Kidney capillary endothelial cell (primary cell): ENCODE results near the gene SSUH2.
"Not testable (repeated sequence)": the region's sequence is repeated elsewhere in the genome, so short reads cannot be mapped to it uniquely, and the experiment has no call there.

Experiments used
- DNase-seq: peaks from one replicate; pipeline ENCODE4 v3.0.0-alpha.2; 2018; ENCODE audit warnings: low spot score

SSUH2 gene

DNA sequence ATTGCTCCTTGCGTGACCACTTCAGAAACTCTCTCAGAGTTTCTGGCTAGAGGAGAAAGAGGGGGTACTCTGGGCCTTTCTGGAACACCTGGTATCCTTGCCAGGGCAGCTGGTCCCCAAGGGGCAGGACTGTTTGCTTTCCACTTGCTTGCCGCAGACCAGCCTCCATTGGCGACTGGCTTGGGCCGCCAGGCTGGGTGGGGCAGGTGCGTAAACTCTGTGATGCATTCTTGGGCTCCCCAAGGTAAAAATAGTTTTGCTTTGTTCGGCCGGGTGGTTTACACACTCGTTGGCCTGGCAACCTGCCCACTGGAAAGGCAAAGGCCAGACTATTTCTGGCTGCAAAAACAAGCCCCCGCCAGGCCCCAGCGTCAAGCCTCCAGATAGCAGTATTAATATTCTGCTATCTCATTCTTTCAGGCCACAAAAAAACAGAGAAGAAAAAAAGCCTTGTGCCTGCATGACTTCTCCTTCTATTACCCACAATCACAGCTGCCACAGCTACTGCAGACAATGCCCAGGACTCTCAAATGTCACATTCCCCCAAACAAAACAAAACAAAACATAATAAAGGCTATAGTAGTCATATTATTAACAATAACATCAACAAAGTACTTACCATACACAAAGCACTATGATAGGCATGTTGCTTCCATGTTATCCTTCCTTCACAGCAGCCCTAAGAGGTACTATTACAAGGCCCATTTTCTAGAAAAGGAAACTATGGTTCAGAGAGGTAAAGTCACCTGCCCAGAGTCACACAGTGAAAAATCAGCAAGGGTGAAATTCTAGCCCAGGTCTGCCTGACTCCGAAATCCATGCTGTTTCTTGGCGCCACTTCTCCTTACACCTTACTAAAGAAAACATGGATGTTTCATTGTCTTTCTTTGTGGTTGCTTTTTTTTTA lies 14.0 kb upstream of the SSUH2 start:
- DNase-seq, result peak; percentile 17

GRCh38 chr3:8657804-8658305 lies 13.3 kb upstream of the SSUH2 start:
- no peak for DNase-seq

GRCh38 chr3:8656240-8656639 lies 11.6 kb upstream of the SSUH2 start:
- DNase-seq, result no peak

- no peak for DNase-seq
These were observed 10.8 kb upstream of the SSUH2 start for GRCh38 chr3:8655387-8655835.

DNA sequence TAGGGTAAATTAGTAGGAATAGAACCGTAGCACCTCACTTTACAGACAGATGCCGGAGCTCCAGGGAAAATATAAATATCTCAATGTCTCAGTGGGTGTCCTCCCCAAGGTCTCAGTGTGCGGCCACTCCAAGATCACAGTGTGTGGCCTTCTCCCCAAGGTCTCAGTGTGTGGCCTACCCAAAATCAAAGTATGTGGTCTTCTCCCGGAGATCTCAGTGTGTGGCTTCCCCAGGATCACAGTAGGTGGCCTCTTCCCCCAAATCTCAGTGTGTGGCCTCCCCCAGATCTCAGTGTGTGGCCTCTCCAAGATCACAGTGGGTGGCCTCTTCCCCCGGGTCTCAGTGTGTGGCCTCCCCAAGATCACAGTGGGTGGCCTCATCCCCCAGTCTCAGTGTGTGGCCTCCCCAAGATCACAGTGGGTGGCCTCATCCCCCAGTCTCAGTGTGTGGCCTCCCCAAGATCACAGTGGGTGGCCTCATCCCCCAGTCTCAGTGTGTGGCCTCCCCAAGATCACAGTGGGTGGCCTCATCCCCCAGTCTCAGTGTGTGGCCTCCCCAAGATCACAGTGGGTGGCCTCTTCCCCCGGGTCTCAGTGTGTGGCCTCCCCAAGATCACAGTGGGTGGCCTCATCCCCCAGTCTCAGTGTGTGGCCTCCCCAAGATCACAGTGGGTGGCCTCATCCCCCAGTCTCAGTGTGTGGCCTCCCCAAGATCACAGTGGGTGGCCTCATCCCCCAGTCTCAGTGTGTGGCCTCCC lies 10.2 kb upstream of the SSUH2 start:
- DNase-seq, result not testable (repeated sequence)

DNA sequence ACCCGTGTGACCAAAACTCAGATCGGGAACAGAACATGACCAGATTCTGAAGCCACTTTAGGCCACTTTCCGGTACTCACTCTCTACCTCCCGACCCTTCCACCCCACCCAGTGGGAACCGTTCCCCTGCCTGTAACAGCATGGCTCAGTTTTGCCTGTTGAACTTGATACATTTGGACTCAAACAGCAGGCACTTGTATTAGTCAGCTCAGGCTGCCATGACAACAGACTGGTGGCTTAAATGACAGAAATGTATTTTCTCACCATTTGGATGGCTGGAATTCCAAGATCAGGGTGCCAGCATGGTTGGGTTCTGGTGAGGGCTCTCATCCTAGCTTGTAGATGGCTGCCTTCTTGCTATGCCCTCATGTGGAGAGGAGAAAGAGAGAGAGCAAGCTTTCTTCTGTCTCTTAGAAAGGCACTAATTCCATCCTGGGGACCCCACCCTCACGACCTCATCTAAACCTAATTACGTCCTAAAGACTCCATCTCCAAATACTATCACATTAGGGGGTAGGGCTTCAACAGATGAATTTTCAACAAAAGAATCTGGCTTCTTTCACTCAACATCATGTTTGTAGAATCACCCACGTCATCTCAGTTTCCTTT lies 9.3 kb upstream of the SSUH2 start:
- no peak for DNase-seq

GRCh38 chr3:8652324-8652987 lies 7.9 kb upstream of the SSUH2 start:
- DNase-seq, result no peak

DNA sequence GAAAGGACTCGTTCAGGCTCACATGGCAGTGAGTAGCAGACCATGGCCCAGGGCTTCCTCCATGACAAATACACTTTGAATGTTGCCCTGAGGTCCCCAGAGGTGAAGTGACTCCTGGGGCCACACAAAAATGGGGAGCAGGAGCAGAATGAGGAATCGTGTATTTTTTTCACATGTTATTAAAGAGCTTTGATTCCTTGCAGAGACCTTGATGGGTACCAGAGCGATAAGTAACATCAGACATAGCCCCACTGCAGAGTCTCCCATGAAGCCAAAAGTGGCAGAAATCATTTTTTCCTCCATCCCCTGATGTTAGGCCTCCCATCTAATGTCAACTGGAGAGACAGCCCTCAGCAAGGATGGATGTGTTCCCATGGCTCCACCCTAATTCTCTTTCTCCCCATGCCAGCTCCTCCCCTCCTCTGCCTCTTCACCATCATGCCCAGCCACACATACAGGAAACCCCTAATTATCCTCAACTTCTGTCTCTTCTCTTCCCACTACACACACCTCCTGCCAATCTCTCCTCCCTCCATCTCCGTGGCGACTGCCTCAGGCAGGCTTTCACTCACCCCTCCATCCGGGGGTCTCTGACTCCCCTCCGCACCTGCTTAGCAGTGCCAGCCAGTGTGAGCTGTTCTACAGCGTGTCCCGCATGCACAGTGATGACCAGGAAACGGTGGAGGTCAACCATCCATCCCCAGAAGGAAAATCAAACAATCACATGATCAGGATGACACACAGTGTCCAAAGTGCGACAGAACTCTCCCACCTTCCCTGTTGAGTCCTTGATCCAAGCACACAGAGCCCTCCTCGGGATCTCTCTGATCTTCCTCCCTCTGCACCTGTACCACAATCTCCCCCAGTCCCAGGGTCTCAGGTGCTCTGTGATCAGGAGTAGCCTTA lies 7.1 kb upstream of the SSUH2 start:
- no peak for DNase-seq

GRCh38 chr3:8650583-8651416 lies 6.2 kb upstream of the SSUH2 start:
- no peak for DNase-seq

- DNase-seq, result no peak
These were observed 5.2 kb upstream of the SSUH2 start for GRCh38 chr3:8649757-8650156.

- no peak for DNase-seq
These were observed 4.5 kb upstream of the SSUH2 start for GRCh38 chr3:8648909-8649741.

DNA sequence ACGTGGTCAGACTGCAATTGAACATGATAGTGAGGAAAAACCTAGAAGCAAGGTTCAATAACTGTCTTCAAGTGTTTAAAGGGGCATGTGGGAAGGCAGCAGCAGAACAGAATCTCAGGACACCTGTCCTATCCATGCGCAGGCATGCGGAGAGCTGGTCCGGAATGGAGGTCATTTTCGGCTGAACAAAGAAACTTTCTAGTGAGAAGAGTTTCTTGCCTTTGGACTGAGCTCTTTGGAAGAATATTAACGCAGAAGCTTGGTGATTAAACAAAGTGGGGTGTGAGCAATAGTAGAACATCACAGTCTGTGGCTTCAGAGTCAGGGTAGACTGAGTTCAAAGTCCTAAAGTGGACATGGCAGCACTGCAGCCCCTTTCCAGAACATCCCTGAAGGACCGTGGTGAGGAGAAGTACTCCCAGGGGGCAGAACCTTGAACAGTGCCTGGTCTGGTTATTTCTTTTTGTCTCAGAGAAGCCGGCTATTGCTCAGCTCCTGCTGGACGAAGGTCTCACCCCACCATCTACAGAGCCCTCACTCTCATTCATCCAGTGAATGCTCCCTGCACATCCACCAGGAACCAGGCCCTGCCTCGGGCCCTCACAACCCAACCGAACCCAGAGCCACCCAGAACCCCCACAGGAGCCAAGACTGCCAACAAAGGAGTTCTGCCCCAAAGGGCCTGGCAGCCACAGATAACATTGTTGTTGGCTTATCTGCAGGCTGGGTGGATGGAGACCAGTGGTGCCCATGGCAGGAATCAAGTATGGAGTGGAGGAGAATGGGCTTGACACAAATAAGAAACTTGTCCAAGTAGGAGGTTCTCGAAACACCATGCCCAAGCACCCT lies 2.8 kb upstream of the SSUH2 start:
- no peak for DNase-seq

DNA sequence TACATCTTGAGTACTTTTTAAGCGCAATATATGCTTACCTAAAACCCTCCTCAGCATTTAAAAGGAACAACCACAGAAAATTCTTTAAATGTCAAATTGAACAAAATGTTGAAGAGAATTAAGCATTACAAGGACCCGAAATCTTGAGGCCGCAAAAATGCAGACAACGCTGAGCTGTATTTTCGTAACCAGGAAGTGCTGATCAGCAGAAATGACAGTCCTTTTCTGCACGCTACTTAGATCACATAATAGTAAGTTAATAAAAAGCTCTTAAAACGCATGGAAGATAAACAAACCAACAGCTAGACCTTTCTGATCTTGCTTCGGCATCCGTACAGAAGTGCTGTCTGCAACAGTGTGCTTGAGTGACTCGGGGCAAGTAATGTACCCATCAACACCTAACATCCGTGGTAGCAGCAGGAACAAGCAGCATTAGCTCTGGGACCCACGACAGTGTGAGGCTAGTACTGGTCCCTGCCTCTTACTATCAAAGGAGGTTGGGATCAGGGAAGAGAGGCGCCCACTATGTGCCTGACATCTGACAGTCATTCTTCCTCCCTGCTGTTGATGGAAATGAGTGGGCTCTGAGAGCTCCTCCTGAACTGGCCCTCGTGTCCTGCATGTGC lies 1.8 kb upstream of the SSUH2 start:
- DNase-seq, result no peak

- DNase-seq, result no peak
These were observed 1.1 kb upstream of the SSUH2 start for GRCh38 chr3:8645712-8646111.

DNA sequence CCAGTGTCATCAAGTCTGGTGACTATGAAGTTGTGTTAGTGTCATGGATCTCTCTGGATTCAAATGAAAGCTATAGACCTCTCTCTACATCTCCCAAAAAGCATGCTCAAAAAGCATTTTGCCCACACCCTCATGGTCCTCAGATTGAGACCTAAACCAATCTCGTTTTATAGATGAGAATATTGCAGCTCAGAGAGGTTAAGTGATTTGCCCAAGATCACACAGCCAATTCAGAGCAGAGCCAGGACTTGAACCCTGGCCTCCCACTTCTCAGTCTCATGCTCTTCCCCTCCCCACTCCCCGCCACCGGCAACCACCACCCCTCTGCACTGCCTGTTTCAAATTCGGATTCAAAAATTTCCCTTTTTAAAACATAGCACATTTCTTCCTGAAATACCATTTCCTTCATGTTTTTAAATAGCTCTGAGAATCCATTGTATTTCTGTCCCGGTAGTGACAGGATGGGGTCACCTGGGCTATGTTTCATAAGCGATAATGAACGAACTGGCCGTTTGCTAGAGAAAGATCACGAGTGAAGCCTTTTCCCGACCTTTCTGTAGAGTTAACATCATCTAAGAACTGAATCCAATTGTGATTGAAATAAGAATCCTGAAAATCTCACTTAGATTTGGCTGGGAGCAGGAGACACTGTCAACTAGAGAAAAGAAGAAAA lies 769 bp downstream of the SSUH2 start:
- no peak for DNase-seq

DNA sequence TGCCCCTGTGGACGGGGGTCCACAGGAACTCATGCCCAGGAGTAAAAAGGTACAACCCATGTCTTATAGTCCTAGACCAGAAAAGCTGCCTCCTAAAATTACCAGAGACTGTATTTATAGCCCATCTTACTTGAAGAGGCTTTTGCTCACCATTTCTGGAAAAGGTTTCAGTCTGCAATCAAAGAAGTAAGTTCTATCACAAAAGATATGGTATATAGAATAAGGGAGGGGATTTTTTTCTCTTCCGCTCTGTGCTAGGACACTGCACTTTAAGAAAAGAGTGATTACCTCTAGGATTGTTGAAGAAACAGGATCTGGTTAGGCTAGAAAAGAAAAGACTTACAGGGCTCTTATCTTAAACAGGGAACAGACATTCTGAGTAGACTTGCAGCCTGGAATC lies 2.6 kb downstream of the SSUH2 start:
- no peak for DNase-seq

GRCh38 chr3:8641472-8641871 lies 3.1 kb downstream of the SSUH2 start:
- no peak for DNase-seq
